ENCODE results near the gene PLA2G4A. TPM values are rescaled to one million over a fixed set of nuclear protein-coding genes. Genes with fewer than 3 reads are reported as not detected.
A peak's percentile ranks its signal among the peaks of the same experiment; 100 is the strongest.

Gene PLA2G4A
- polyA plus RNA-seq, 1 donor (not counting 4 experiments of a cell fraction or from before 2014, with no cell fraction given): 29.2 TPM

- TF ChIP-seq, protein P1, sequence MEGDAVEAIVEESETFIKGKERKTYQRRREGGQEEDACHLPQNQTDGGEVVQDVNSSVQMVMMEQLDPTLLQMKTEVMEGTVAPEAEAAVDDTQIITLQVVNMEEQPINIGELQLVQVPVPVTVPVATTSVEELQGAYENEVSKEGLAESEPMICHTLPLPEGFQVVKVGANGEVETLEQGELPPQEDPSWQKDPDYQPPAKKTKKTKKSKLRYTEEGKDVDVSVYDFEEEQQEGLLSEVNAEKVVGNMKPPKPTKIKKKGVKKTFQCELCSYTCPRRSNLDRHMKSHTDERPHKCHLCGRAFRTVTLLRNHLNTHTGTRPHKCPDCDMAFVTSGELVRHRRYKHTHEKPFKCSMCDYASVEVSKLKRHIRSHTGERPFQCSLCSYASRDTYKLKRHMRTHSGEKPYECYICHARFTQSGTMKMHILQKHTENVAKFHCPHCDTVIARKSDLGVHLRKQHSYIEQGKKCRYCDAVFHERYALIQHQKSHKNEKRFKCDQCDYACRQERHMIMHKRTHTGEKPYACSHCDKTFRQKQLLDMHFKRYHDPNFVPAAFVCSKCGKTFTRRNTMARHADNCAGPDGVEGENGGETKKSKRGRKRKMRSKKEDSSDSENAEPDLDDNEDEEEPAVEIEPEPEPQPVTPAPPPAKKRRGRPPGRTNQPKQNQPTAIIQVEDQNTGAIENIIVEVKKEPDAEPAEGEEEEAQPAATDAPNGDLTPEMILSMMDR (optimal IDR thresholded peaks at IDR 0.05 in 1 of 3, IDR thresholded peaks at IDR 0.05 in 1 of 3, conservative IDR thresholded peaks at IDR 0.05 in 1 of 3; ENCODE audit: extremely low read depth in 1 of 3, insufficient read depth in 2 of 3, low read length in 3 of 3): no peak
- TF ChIP-seq EZH2 (IDR thresholded peaks at IDR 0.05; ENCODE audit: low read length): no peak
- Histone ChIP-seq H3K27me3 (ENCODE audit: control insufficient read depth, extremely low read depth, insufficient read depth, low read length) (no peaks in the 10 kb centered on the region), H2AFZ (ENCODE audit: control insufficient read depth, low read length) (no peak overlapping the region), H3K9ac (ENCODE audit: control insufficient read depth, extremely low read depth, insufficient read depth, low read length) (no peak overlapping the region), H3K79me2 (ENCODE audit: control insufficient read depth, insufficient read depth, low read length) (no peaks in the 10 kb centered on the region), H3K9me1 (ENCODE audit: control insufficient read depth, extremely low read depth, insufficient read depth, low read length) (no peaks in the 10 kb centered on the region), H3K4me2 (ENCODE audit: control insufficient read depth, extremely low read depth, insufficient read depth, low read depth, low read length) (no peak overlapping the region), H3K4me1 (ENCODE audit: control insufficient read depth, extremely low read depth, insufficient read depth, low read length) (peaks cover 18% of the 10 kb centered on the region), H4K20me1 (ENCODE audit: control insufficient read depth, extremely low read depth, insufficient read depth, low read length) (no peaks in the 10 kb centered on the region), H3K27ac (ENCODE audit: control insufficient read depth, insufficient read depth, low read length) (no peak overlapping the region), H3K9me3 (ENCODE audit: control insufficient read depth, low read depth, low read length) (no peaks in the 10 kb centered on the region), H3K36me3 (ENCODE audit: control insufficient read depth in 2 of 2, extremely low read depth in 1 of 2, insufficient read depth in 2 of 2, low read length in 2 of 2) (no peaks in the 10 kb centered on the region), H3K4me3 (ENCODE audit: control insufficient read depth in 2 of 3, extremely low read depth in 1 of 3, insufficient read depth in 2 of 3, low read depth in 1 of 3, low read length in 3 of 3) (no peak overlapping the region)
- FAIRE-seq (no peak), DNase-seq (ENCODE audit: low read depth, low spot score) (no peak)
- dilution Hi-C loops (cut with MboI; ENCODE audit: extremely low pct_ligation_motif_present, low sequenced_read_pairs): no loop called here
These were observed 55.5 kb downstream of the PLA2G4A start for GRCh38 chr1:186884251-186884650.

GRCh38 chr1:186887203-186887602, 58.5 kb downstream of the PLA2G4A start:
- H3K9ac ChIP-seq (ENCODE audit: control insufficient read depth, extremely low read depth, insufficient read depth, low read length): no peak overlapping the region
- H3K4me3 ChIP-seq (ENCODE audit: control insufficient read depth in 2 of 3, extremely low read depth in 1 of 3, insufficient read depth in 2 of 3, low read depth in 1 of 3, low read length in 3 of 3): no peak overlapping the region
- TF ChIP-seq, protein P1 (optimal IDR thresholded peaks at IDR 0.05 in 1 of 3, IDR thresholded peaks at IDR 0.05 in 1 of 3, conservative IDR thresholded peaks at IDR 0.05 in 1 of 3; ENCODE audit: extremely low read depth in 1 of 3, insufficient read depth in 2 of 3, low read length in 3 of 3): no peak
- TF ChIP-seq EZH2 (IDR thresholded peaks at IDR 0.05; ENCODE audit: low read length): no peak
- H3K9me1 ChIP-seq (ENCODE audit: control insufficient read depth, extremely low read depth, insufficient read depth, low read length): no peaks in the 10 kb centered on the region
- FAIRE-seq (peak; percentile 64), DNase-seq (ENCODE audit: low read depth, low spot score) (no peak)
- H4K20me1 ChIP-seq (ENCODE audit: control insufficient read depth, extremely low read depth, insufficient read depth, low read length): no peaks in the 10 kb centered on the region
- H3K79me2 ChIP-seq (ENCODE audit: control insufficient read depth, insufficient read depth, low read length): no peaks in the 10 kb centered on the region
- H3K36me3 ChIP-seq (ENCODE audit: control insufficient read depth in 2 of 2, extremely low read depth in 1 of 2, insufficient read depth in 2 of 2, low read length in 2 of 2): no peaks in the 10 kb centered on the region
- peak overlapping the region; percentile 55 for H3K27ac ChIP-seq (ENCODE audit: control insufficient read depth, insufficient read depth, low read length)
- H3K4me1 ChIP-seq (ENCODE audit: control insufficient read depth, extremely low read depth, insufficient read depth, low read length): peaks cover 18% of the 10 kb centered on the region
- dilution Hi-C loops (cut with MboI; ENCODE audit: extremely low pct_ligation_motif_present, low sequenced_read_pairs): no loop called here
- no peak overlapping the region for H2AFZ ChIP-seq (ENCODE audit: control insufficient read depth, low read length)
- no peaks in the 10 kb centered on the region for H3K27me3 ChIP-seq (ENCODE audit: control insufficient read depth, extremely low read depth, insufficient read depth, low read length)
- H3K9me3 ChIP-seq (ENCODE audit: control insufficient read depth, low read depth, low read length): no peaks in the 10 kb centered on the region
- H3K4me2 ChIP-seq (ENCODE audit: control insufficient read depth, extremely low read depth, insufficient read depth, low read depth, low read length): peak overlapping the region; percentile 46

Measured in keratinocyte (primary cell).